Prostate gland (tissue), 2 donors: ENCODE data around the gene BRSK2. TPM values are rescaled to one million over a fixed set of nuclear protein-coding genes. Genes with fewer than 3 reads are reported as not detected.

ENCODE experiments used
- DNase-seq: peaks from one replicate; pipeline ENCODE4 v3.0.0-alpha.2; 2019; ENCODE audit warnings: low spot score
- H3K27ac ChIP-seq, 2 donors: fragments of 200-600 bp; sonication (generic); 2 replicates each; pipeline ENCODE4 v1.5.1; 2017 to 2019
- H3K27me3 ChIP-seq: fragments of 200-600 bp; sonication (generic); replicated peaks from 2 replicates; pipeline ENCODE4 v1.5.1; 2019; ENCODE audit not compliant: insufficient read depth
- H3K36me3 ChIP-seq, 2 donors: fragments of 200-600 bp; sonication (generic); 1 replicate in 1 of 2; 2 replicates in 1 of 2; pipeline versions ENCODE4 v1.5.1 to v1.8.1; 2017 to 2019
- H3K4me1 ChIP-seq: fragments of 200-600 bp; sonication (generic); replicated peaks from 2 replicates; pipeline ENCODE4 v1.5.1; 2019
- H3K4me3 ChIP-seq, 2 donors: fragments of 200-600 bp; sonication (generic); 2 replicates each; pipeline ENCODE4 v1.5.1; 2017 to 2019
- H3K9me3 ChIP-seq: fragments of 200-600 bp; sonication (generic); 2 replicates; pipeline ENCODE4 v1.5.1; 2017
- POLR2A ChIP-seq: fragments of 450-650 bp; IDR thresholded peaks from one replicate; pipeline ENCODE4 v1.6.1; 2016; ENCODE audit warnings: antibody characterized with exemption, mild to moderate bottlenecking
- POLR2AphosphoS5 ChIP-seq: sonication (generic); formaldehyde crosslinking; IDR thresholded peaks from one replicate; pipeline ENCODE4 v1.6.1; 2017; ENCODE audit warnings: antibody characterized with exemption
- WGBS: methylation state at CpG from one replicate; pipeline ENCODE4 v1.1.5; 2018; 5-methylcytosine and 5-hydroxymethylcytosine counted together
- intact Hi-C: fragments of 100-400 bp; cut with DNase I; formaldehyde crosslinking; loops from one replicate; pipeline ENCODE4 v1.14.2; 2022
- total RNA-seq, 2 donors: library from RNA; depleted of rRNA; stranded (reverse); fragments of >200 nt; gene quantifications; one replicate each; pipeline ENCODE4 v1.1.0, GENCODE V29; 2016
- TF ChIP-seq, protein P1 (sequence below), 4 experiments: fragments of 200-600 bp in 2 of 4; fragments of 450-650 bp in 2 of 4; sonication (generic) in 2 of 4; IDR thresholded peaks; 1 replicate in 3 of 4; 2 replicates in 1 of 4; pipeline ENCODE4 v1.5.1; 2016 to 2019; ENCODE audit warnings: antibody characterized with exemption in 4 of 4, mild to moderate bottlenecking in 2 of 4, moderate library complexity in 2 of 4

The BRSK2 gene
- total RNA-seq, 2 donors from 2014 or later, result 0.96 to 29.7 TPM

GRCh38 chr11:1454576-1454975 is 64.8 kb downstream of the BRSK2 start:
- TF ChIP-seq POLR2A (no peak), POLR2AphosphoS5 (no peak)
- TF ChIP-seq, protein P1, sequence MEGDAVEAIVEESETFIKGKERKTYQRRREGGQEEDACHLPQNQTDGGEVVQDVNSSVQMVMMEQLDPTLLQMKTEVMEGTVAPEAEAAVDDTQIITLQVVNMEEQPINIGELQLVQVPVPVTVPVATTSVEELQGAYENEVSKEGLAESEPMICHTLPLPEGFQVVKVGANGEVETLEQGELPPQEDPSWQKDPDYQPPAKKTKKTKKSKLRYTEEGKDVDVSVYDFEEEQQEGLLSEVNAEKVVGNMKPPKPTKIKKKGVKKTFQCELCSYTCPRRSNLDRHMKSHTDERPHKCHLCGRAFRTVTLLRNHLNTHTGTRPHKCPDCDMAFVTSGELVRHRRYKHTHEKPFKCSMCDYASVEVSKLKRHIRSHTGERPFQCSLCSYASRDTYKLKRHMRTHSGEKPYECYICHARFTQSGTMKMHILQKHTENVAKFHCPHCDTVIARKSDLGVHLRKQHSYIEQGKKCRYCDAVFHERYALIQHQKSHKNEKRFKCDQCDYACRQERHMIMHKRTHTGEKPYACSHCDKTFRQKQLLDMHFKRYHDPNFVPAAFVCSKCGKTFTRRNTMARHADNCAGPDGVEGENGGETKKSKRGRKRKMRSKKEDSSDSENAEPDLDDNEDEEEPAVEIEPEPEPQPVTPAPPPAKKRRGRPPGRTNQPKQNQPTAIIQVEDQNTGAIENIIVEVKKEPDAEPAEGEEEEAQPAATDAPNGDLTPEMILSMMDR (IDR thresholded peaks at IDR 0.05), result no peak
- Histone ChIP-seq H3K27ac (no peak overlapping the region), H3K4me3 (no peak overlapping the region), H3K36me3 (no peaks in the 10 kb centered on the region), H3K27me3 (peaks cover 3% of the 10 kb centered on the region), H3K4me1 (peaks cover 1% of the 10 kb centered on the region), H3K9me3 (no peaks in the 10 kb centered on the region)
- DNase-seq, result no peak
- intact Hi-C loops, result loop anchor here (5.0 kb wide), 1 partner anchor 78 kb away; no protein-coding TSS in a partner anchor
- WGBS, result 83% methylated on average over 13 of the region's 21 CpGs

DNA sequence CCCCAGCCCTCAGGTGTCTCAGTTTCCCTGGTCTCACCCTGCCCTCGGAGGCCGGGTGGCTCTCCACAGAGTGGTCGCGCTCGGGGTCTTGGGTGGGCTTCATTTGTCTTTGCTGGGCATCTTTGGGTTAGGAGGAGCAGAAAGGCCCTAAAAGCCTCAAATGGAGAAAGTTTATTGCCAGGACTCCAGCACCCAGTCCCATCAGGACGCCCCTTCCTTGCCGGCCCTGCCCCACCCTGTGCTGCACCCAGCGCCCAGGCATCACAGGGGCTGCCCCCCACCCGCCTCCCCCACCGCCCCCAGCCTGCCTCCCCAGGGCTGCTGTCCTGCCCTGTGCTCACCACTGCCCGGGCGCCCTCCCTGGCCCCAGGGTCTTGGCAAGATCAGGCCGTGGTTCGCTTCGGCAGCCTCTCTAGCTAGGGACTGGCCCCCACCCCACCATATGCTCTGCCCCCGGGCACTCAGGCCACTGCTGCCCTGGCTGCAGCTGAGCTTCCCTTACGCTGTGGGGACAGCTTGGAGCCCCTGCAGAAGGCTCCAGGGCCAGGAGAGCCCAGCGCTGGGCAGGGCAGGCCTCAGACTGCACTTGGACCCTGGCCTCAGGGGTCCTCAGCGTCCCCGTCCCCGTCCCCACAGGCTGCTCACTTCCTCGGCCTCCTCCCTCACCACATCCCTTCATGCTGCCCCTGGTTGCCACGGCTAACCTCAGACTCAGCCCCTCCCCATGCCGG is 65.5 kb downstream of the BRSK2 start:
- H3K9me3 ChIP-seq, result no peaks in the 10 kb centered on the region
- no peak overlapping the region for H3K4me3 ChIP-seq
- no peak overlapping the region for H3K27ac ChIP-seq
- peaks cover 7% of the 10 kb centered on the region for H3K4me1 ChIP-seq
- WGBS, result 85% methylated on average over 18 of the region's 24 CpGs
- intact Hi-C loops, result no loop called here
- no peak for DNase-seq
- no peak for TF ChIP-seq POLR2A
- no peak for TF ChIP-seq POLR2AphosphoS5
- TF ChIP-seq, protein P1 (IDR thresholded peaks at IDR 0.05), result no peak
- peaks cover 3% of the 10 kb centered on the region for H3K27me3 ChIP-seq
- no peaks in the 10 kb centered on the region for H3K36me3 ChIP-seq

DNA sequence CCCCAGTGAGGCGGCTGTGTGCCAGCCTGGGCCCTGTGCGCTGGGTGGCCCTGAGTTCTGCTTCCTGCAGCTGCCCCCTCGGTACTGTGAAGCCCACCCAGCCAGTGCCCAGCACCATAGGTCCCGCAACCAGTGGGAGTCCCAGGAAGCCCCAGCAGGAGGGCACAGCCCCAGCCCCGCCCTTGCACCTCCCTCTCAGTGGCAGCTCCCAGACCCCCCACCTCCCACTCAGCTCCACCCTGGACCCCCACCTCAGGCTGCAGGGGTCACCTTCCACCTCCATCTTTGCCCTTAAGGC is 66.0 kb downstream of the BRSK2 start:
- Histone ChIP-seq H3K9me3 (no peaks in the 10 kb centered on the region), H3K27me3 (no peaks in the 10 kb centered on the region), H3K36me3 (no peaks in the 10 kb centered on the region), H3K4me3 (no peak overlapping the region), H3K27ac (no peak overlapping the region), H3K4me1 (peaks cover 7% of the 10 kb centered on the region)
- intact Hi-C loops, result no loop called here
- WGBS, result 65% methylated on average over 5 of the region's 5 CpGs
- DNase-seq, result no peak
- TF ChIP-seq, protein P1 (IDR thresholded peaks at IDR 0.05), result no peak
- TF ChIP-seq POLR2AphosphoS5 (no peak), POLR2A (no peak)

DNA sequence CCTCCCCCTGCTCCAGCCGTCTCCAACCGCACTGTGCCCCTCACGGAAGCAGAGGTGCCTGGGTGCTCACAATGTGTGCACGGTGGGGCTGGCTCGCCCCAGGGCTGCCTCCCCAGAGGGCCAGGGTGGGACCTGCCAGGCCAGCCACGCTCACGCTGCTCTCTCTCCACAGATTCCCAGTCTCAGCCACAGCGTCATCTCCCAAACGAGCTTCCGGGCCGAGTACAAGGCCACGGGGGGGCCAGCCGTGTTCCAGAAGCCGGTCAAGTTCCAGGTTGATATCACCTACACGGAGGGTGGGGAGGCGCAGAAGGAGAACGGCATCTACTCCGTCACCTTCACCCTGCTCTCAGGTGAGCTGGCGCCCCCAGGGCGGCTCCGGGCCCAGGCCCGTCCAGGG is 66.4 kb downstream of the BRSK2 start:
- Histone ChIP-seq H3K4me3 (no peak overlapping the region), H3K27ac (no peak overlapping the region), H3K27me3 (no peaks in the 10 kb centered on the region), H3K9me3 (no peaks in the 10 kb centered on the region), H3K4me1 (peaks cover 7% of the 10 kb centered on the region), H3K36me3 (no peaks in the 10 kb centered on the region)
- TF ChIP-seq, protein P1 (IDR thresholded peaks at IDR 0.05), result no peak
- no peak for TF ChIP-seq POLR2AphosphoS5
- no peak for TF ChIP-seq POLR2A
- 86% methylated on average over 22 of the region's 22 CpGs for WGBS
- intact Hi-C loops, result no loop called here
- no peak for DNase-seq

DNA sequence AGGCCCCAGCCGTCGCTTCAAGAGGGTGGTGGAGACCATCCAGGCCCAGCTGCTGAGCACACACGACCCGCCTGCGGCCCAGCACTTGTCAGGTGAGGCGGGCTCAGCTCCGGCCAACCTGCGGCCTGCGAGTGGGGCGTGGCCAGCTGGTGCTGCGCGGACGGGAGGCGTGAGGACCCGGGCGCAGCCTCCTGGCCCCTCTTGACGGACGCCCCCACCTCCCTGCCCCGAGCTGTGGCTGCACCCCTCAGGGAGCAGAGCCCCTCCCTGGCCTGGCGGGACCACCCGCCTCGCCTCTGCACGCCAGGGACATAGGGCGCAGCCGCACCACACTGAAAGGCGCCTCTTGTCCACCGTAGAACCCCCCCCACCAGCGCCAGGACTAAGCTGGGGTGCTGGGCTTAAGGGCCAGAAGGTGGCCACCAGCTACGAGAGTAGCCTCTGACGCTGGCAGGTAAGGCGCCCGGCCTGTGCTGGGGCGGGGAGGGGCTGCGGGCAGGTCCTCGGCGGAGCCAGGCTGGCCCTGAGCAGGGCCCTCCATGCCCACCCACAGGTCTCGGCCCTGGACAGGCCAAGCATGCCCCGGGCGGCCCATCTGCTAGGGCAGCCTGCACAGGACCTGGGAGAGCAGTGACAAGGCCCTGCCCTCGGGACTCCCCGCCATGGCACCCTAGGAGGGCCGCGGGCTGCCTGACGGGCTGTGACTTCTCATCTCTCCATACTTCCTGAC is 67.0 kb downstream of the BRSK2 start:
- WGBS, result 88% methylated on average over 38 of the region's 44 CpGs
- no peak overlapping the region for H3K27ac ChIP-seq
- H3K9me3 ChIP-seq, result no peaks in the 10 kb centered on the region
- TF ChIP-seq POLR2AphosphoS5 (no peak), POLR2A (no peak)
- H3K4me3 ChIP-seq, result no peak overlapping the region
- H3K27me3 ChIP-seq, result no peaks in the 10 kb centered on the region
- intact Hi-C loops, result no loop called here
- no peaks in the 10 kb centered on the region for H3K36me3 ChIP-seq
- DNase-seq, result no peak
- peaks cover 7% of the 10 kb centered on the region for H3K4me1 ChIP-seq
